HEK293 (cell line): ENCODE measurements around the gene ZCCHC14.

Source experiments
- CTCF ChIP-seq: fragments of 450-650 bp; formaldehyde crosslinking; IDR thresholded peaks from 2 replicates; pipeline ENCODE4 v1.5.1; 2016; ENCODE audit warnings: missing biosample characterization, missing genetic modification characterization
- REST ChIP-seq: fragments of 450-650 bp; formaldehyde crosslinking; IDR thresholded peaks from 2 replicates; pipeline ENCODE4 v1.5.1; 2016; ENCODE audit warnings: missing biosample characterization, missing genetic modification characterization
- ZBTB20 ChIP-seq: fragments of 450-650 bp; formaldehyde crosslinking; IDR thresholded peaks from 2 replicates; pipeline ENCODE4 v1.5.1; 2016; ENCODE audit warnings: missing biosample characterization, missing genetic modification characterization
- ZBTB49 ChIP-seq: fragments of 450-650 bp; formaldehyde crosslinking; IDR thresholded peaks from 2 replicates; pipeline ENCODE4 v1.5.1; 2016; ENCODE audit warnings: missing biosample characterization, missing genetic modification characterization, low read depth
- ZNF114 ChIP-seq: fragments of 450-650 bp; formaldehyde crosslinking; IDR thresholded peaks from 2 replicates; pipeline ENCODE4 v1.5.0; 2017; ENCODE audit warnings: missing biosample characterization, missing genetic modification characterization
- ZNF292 ChIP-seq: fragments of 450-650 bp; formaldehyde crosslinking; IDR thresholded peaks from 2 replicates; pipeline ENCODE4 v1.5.1; 2016; ENCODE audit warnings: low read depth, missing biosample characterization, missing genetic modification characterization, borderline replicate concordance

- TF ChIP-seq ZBTB20 (tag by site-specific recombination): no peak
- no peak for TF ChIP-seq REST
- no peak for TF ChIP-seq CTCF (tag by site-specific recombination)
- TF ChIP-seq ZNF114 (tag by site-specific recombination): no peak
- no peak for TF ChIP-seq ZNF292
- TF ChIP-seq ZBTB49 (tag by site-specific recombination): no peak
Measured at GRCh38 chr16:87437327-87437726, 55.5 kb downstream of the ZCCHC14 start.
